NCI-H524 (cell line): Measurements from ENCODE around the gene TMEM120B.
A peak's percentile ranks its signal among the peaks of the same experiment; 100 is the strongest.

Experiments used
- DNase-seq, 2 experiments: peaks; one replicate each; lab custom pipeline; 2025; lab: John Stamatoyannopoulos, UW

Gene TMEM120B

GRCh38 chr12:121792607-121793439, 80.3 kb downstream of the TMEM120B start:
- no peak for DNase-seq

- DNase-seq, result no peak
Measured at GRCh38 chr12:121793440-121793837, 80.9 kb downstream of the TMEM120B start, which contains the start of gene RHOF. Gene RHOF (minus strand): TSS chr12:121793688. CDS start chr12:121793633, 55 bp downstream.

- peak; percentile 38 to 84 for DNase-seq
Measured at GRCh38 chr12:121793838-121794533, 81.4 kb downstream of the TMEM120B start.

- no peak for DNase-seq
Measured at GRCh38 chr12:121794534-121795033, 82.0 kb downstream of the TMEM120B start.

- peak; percentile 64 to 77 for DNase-seq
Measured at GRCh38 chr12:121795034-121795968, 82.7 kb downstream of the TMEM120B start.

GRCh38 chr12:121796855-121797751, 84.6 kb downstream of the TMEM120B start:
- peak in 1 of 2 experiments; percentile 60 for DNase-seq

- peak; percentile 73 to 81 for DNase-seq
Measured at GRCh38 chr12:121797937-121798786, 85.6 kb downstream of the TMEM120B start.

GRCh38 chr12:121798787-121799155, 86.2 kb downstream of the TMEM120B start:
- peak in 1 of 2 experiments; percentile 47 for DNase-seq

- DNase-seq, result peak; percentile 60 to 79
Measured at GRCh38 chr12:121799156-121799841, 86.7 kb downstream of the TMEM120B start.

GRCh38 chr12:121799842-121800693, 87.5 kb downstream of the TMEM120B start:
- DNase-seq, result peak; percentile 35 to 52

- peak in 1 of 2 experiments; percentile 33 for DNase-seq
Measured at GRCh38 chr12:121800694-121801594, 88.4 kb downstream of the TMEM120B start.

- DNase-seq, result peak in 1 of 2 experiments; percentile 37
Measured at GRCh38 chr12:121801595-121802484, 89.3 kb downstream of the TMEM120B start.

GRCh38 chr12:121802485-121802842, 89.9 kb downstream of the TMEM120B start:
- DNase-seq, result no peak

GRCh38 chr12:121802843-121803698, 90.5 kb downstream of the TMEM120B start:
- DNase-seq, result peak; percentile 90 to 96

- DNase-seq, result peak; percentile 31 to 39
Measured at GRCh38 chr12:121803861-121804416, 91.4 kb downstream of the TMEM120B start, which contains the start of gene SETD1B. Gene SETD1B (plus strand): TSS chr12:121804009. CDS start chr12:121804738, 729 bp downstream.
